ENCODE results near the gene LTO1.

LTO1 gene

DNA sequence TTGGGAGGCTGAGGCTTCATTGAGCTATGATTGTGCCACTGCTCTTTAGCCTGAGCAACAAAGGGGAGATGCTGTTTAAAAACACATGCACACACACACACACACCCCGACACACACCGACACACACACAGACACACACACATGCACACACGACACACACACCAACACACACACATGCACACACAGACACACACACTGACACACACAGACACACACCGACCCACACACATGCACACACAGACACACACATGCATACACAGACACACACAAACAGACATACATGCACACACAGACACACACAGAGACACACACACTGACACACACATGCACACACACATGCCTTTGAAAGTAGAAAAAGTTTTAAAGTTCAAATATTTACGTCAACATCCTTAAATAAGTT, 5.5 kb upstream of the LTO1 start:
- TF ChIP-seq, protein P1, sequence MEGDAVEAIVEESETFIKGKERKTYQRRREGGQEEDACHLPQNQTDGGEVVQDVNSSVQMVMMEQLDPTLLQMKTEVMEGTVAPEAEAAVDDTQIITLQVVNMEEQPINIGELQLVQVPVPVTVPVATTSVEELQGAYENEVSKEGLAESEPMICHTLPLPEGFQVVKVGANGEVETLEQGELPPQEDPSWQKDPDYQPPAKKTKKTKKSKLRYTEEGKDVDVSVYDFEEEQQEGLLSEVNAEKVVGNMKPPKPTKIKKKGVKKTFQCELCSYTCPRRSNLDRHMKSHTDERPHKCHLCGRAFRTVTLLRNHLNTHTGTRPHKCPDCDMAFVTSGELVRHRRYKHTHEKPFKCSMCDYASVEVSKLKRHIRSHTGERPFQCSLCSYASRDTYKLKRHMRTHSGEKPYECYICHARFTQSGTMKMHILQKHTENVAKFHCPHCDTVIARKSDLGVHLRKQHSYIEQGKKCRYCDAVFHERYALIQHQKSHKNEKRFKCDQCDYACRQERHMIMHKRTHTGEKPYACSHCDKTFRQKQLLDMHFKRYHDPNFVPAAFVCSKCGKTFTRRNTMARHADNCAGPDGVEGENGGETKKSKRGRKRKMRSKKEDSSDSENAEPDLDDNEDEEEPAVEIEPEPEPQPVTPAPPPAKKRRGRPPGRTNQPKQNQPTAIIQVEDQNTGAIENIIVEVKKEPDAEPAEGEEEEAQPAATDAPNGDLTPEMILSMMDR (IDR thresholded peaks at IDR 0.05; ENCODE audit: low read depth, low read length, missing control alignments) = no peak
- in situ Hi-C loops (cut with HindIII; ENCODE audit: low sequenced_read_pairs) = no loop called here

DNA sequence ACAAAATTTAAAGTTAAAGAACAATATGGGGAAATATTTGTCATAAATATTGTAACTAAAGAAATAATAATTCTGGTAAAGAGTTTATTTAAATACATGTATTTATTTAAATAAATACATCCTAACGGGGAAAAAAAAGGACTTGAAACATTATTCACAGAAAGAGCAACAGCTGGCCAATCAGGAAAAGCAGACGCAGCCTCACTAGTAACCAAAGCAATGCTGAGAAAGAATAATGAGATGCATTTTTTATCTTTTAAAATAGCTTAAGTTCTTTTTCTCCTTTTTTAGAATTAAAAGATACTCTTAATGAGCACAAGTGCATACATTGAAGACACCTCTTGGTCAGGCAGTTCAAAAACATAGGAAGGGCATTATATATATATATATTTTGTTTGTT, 2.6 kb upstream of the LTO1 start:
- in situ Hi-C loops (cut with HindIII; ENCODE audit: low sequenced_read_pairs) = no loop called here
- TF ChIP-seq, protein P1 (IDR thresholded peaks at IDR 0.05; ENCODE audit: low read depth, low read length, missing control alignments) = no peak
- H3K4me3 ChIP-seq (ENCODE audit: low read depth, low read length) = no peak overlapping the region
- DNase-seq (ENCODE audit: low read depth) = no peak

More for the DNA sequence above, 5.5 kb upstream of the LTO1 start:
- DNase-seq (ENCODE audit: low read depth) = no peak
- no peak overlapping the region for H3K4me3 ChIP-seq (ENCODE audit: low read depth, low read length)

DNA sequence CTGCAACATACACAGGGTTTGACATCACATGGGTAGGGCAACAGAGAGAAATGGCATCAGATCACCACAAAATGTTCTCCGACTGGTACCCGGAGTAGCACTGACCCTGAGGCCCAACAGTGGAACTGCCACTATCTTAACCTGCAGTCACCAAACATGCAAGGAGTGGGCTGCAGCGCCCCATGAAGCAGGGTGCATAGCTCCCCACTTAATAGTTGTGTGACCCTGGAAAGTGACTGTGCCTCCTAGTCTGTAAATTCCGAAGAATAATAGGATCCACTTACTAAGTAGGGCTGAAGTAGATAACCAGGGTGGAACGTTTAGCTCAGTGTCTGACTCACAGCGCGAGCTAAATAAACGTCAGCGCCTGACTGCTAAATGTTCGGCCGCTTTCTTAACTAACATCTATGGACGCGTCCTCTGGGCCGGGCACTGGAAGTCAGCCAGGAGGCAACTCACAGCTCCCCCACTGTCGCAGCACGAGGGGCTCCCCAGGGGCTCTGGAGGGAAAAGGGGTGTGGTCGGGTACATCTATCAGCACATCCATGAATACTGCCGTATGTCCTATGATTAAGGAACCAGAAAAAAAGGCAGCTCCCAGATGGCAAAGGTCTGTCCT, 777 bp downstream of the LTO1 start:
- DNase-seq (ENCODE audit: low read depth) = peak; percentile 24

DNA sequence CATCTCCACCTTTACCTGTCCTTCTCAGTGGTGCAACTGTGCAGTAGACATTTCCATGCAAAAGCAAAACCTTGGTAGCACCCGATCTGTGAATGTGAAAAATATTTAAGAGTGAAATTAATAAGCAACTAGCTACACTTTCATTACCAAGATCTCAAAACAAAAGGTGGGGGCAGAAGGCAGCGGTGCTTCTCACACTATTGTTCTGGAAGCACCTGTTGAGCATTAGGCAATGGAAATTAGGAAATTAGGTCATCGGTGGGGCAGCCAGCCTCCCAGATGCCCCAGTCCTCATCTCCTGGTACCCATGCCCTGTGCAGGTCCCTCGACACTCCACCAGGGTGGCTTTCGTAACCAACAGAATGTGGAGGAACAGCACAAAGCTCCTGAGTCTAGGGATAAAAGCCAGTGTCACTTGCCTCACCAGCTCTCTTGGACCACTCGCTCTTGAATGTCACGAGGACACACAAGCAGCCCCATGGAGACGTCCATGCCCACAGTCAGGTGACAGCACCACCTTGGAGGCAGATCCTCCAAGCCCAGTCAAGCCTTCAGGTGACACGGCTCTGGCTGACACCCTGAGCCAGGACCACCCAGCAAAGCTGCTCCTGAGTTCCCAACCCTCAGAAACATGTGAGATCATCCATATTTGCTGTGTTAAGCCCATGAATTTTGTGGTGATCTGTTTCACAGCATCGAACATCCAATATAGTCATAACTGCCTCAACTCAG, 3.3 kb downstream of the LTO1 start:
- no peak for DNase-seq (ENCODE audit: low read depth)
- in situ Hi-C loops (cut with HindIII; ENCODE audit: low sequenced_read_pairs) = no loop called here
- TF ChIP-seq, protein P1 (IDR thresholded peaks at IDR 0.05; ENCODE audit: low read depth, low read length, missing control alignments) = no peak
- no peak overlapping the region for H3K4me3 ChIP-seq (ENCODE audit: low read depth, low read length)

More for the DNA sequence above, 777 bp downstream of the LTO1 start:
- in situ Hi-C loops (cut with HindIII; ENCODE audit: low sequenced_read_pairs) = no loop called here
- TF ChIP-seq, protein P1 (IDR thresholded peaks at IDR 0.05; ENCODE audit: low read depth, low read length, missing control alignments) = no peak
- H3K4me3 ChIP-seq (ENCODE audit: low read depth, low read length) = peak overlapping the region; percentile 97

DNA sequence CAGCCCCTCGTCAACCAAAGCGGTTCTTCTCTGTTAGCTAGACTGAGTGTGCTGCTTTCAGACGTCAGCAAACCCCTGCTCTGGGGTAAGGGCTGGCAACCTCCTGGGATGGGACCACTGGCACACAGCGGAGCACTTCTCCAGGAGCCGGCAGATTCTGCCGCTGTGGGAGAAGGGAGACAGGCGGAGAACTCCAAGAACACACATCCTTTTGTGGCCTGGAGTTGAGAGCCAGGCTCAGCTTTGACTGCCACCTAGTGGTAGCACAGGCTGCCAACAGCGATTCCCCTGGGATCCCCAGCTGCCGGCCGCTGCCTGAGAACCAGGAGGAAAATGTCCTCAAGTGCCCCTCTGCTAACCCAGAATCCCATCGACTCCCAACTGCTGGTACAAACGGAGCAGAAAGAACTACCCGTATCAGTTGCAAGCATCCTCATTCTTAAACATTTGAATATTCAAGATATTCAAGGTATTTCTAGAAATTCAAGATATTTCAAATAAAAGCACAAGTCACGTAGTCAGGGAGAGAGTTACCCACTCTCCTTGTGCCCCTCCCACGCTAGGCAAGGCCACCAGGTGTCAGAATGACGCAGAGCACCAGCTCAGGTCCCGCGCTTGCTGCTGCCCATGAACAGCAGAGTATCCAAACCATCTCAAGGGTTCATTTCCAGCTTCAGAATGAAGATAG, 4.9 kb downstream of the LTO1 start:
- DNase-seq (ENCODE audit: low read depth) = peak; percentile 78
- TF ChIP-seq, protein P1 (IDR thresholded peaks at IDR 0.05; ENCODE audit: low read depth, low read length, missing control alignments) = peak; percentile 97

DNA sequence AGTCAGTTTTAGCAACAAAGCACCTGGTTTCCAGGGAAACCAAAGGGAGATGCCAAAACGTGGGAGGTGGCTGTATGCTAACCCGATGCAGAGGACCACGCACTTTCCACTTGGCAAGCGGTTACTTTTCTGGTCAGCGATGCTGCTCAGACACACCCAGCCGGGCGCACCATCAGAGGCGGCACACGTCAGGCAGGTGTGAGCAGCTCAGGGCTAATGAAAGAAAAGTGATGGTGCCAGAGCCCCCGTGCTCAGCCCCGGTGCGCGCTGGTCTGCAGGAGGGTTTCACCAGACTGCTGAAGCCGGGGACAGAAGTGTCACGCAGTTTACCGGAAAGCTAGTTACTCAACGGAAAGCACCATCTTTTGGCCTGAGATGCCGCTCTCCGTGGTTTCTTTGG, 5.7 kb downstream of the LTO1 start:
- DNase-seq (ENCODE audit: low read depth) = no peak
- TF ChIP-seq, protein P1 (IDR thresholded peaks at IDR 0.05; ENCODE audit: low read depth, low read length, missing control alignments) = no peak
- in situ Hi-C loops (cut with HindIII; ENCODE audit: low sequenced_read_pairs) = no loop called here
- H3K4me3 ChIP-seq (ENCODE audit: low read depth, low read length) = no peak overlapping the region

More for the DNA sequence above, 4.9 kb downstream of the LTO1 start:
- in situ Hi-C loops (cut with HindIII; ENCODE audit: low sequenced_read_pairs) = no loop called here
- H3K4me3 ChIP-seq (ENCODE audit: low read depth, low read length) = no peak overlapping the region
